ENCODE data around the gene ZNF541.

DNA sequence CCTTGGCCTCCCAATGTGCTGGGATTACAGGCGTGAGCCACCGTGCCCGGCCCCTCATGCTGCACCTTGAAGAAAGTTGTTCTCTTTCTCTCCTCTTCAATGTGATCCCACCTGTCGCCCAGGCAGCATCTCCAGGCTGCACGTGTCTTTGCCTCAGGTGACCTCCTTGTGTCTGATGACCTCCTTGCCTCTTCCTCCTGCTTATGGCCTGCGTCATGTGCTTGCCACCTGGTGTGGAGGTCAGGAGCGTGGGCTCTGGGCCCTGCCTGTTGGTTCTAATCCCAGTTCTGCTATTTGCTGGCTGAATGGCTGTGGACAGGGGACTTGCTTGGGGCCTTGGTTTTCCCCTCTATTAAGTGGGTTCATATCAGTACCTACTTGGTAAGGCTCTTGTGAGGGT lies 42.3 kb upstream of the ZNF541 start:
- no peak for TF ChIP-seq POLR2A (IDR thresholded peaks at IDR 0.05)
- TF ChIP-seq, protein P1, sequence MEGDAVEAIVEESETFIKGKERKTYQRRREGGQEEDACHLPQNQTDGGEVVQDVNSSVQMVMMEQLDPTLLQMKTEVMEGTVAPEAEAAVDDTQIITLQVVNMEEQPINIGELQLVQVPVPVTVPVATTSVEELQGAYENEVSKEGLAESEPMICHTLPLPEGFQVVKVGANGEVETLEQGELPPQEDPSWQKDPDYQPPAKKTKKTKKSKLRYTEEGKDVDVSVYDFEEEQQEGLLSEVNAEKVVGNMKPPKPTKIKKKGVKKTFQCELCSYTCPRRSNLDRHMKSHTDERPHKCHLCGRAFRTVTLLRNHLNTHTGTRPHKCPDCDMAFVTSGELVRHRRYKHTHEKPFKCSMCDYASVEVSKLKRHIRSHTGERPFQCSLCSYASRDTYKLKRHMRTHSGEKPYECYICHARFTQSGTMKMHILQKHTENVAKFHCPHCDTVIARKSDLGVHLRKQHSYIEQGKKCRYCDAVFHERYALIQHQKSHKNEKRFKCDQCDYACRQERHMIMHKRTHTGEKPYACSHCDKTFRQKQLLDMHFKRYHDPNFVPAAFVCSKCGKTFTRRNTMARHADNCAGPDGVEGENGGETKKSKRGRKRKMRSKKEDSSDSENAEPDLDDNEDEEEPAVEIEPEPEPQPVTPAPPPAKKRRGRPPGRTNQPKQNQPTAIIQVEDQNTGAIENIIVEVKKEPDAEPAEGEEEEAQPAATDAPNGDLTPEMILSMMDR (IDR thresholded peaks at IDR 0.05) = no peak
